Measurements from ENCODE around the gene ALG12. TPM values are rescaled to one million over a fixed set of nuclear protein-coding genes. Genes with fewer than 3 reads are reported as not detected.

The ALG12 gene
- total and polyA plus RNA-seq, 2 of the 13 experiments (the other 11 are each of a cell fraction or from before 2014, with no cell fraction given): 7.8 to 15.8 TPM

GRCh38 chr22:49918911-49919881 is 958 bp upstream of the ALG12 start:
- peak overlapping the region; percentile 82 for H3K9ac ChIP-seq (ENCODE audit: insufficient read depth, low read depth, low read length)
- H2AFZ ChIP-seq (ENCODE audit: low read length): no peak overlapping the region
- no peaks in the 10 kb centered on the region for H3K9me3 ChIP-seq (ENCODE audit: low read length)
- no peaks in the 10 kb centered on the region for H4K20me1 ChIP-seq (ENCODE audit: insufficient read depth, low read length)
- TSS peak; percentile 55 for BruUV-seq (replicated peaks)
- FAIRE-seq (no peak), ATAC-seq (no peak), DNase-seq (ENCODE audit: low spot score) (no peak)
- peak overlapping the region; percentile 68 to 83 (median 79) for H3K4me3 ChIP-seq (replicated peaks in 1 of 3; ENCODE audit: insufficient read depth in 1 of 3, low read depth in 2 of 3, low read length in 3 of 3)
- H3K79me2 ChIP-seq (ENCODE audit: insufficient read depth, low read length): peaks cover 10% of the 10 kb centered on the region
- ChIA-PET CTCF (ENCODE audit: low intra/inter-chr PET ratio, low total read pairs) (no interaction called here), POLR2A (interaction anchor here (1.1 to 2.1 kb wide), 4 partner anchors 30 to 51 kb away, joined by 3 to 6 read pairs (median 4); no protein-coding TSS in a partner anchor)
- in situ Hi-C loops (cut with HindIII; ENCODE audit: extremely low pct_ligation_motif_present, low pct_unique_long_range_greater_than_20kb) (no loop called here), intact Hi-C loops (cut with micrococcal nuclease; ENCODE audit: unreplicated experiment) (loop anchor here (1.0 to 2.0 kb wide), 3 partner anchors 50 to 152 kb away; partner anchors contain the start of gene ZBED4)
- 76% methylated on average over 18 of the region's 47 CpGs for WGBS (ENCODE audit: low lambda C conversion rate)
- H3K36me3 ChIP-seq (replicated peaks in 1 of 2; ENCODE audit: control insufficient read depth in 1 of 2, insufficient read depth in 2 of 2, low read length in 2 of 2): peaks cover 0 to 10% of the 10 kb centered on the region in 2 experiments; a peak in 3 of 5 replicates
- H3K27me3 ChIP-seq (ENCODE audit: control insufficient read depth in 1 of 2, insufficient read depth in 2 of 2, low read length in 2 of 2): no peaks in the 10 kb centered on the region
- H3K4me2 ChIP-seq (ENCODE audit: low read depth, low read length): peak overlapping the region; percentile 93
- H3K27ac ChIP-seq (ENCODE audit: extremely low read length, insufficient read depth, low read length): no peak overlapping the region
- peaks cover 26% of the 10 kb centered on the region for H3K4me1 ChIP-seq (ENCODE audit: insufficient read depth, low read length)
- TF ChIP-seq ZNF614 (CRISPR knock-in tag; IDR thresholded peaks at IDR 0.05; ENCODE audit: borderline replicate concordance) (no peak), ZNF446 (CRISPR knock-in tag; IDR thresholded peaks at IDR 0.05) (no peak), ZNF562 (CRISPR knock-in tag; IDR thresholded peaks at IDR 0.05; ENCODE audit: borderline replicate concordance) (no peak), MXD4 (CRISPR knock-in tag; IDR thresholded peaks at IDR 0.05) (no peak), GABPB1 (CRISPR knock-in tag; IDR thresholded peaks at IDR 0.05) (peak; percentile 45; the same call in 1 of the 2 replicates), ZNF615 (CRISPR knock-in tag; IDR thresholded peaks at IDR 0.05; ENCODE audit: borderline replicate concordance) (no peak), ZNF224 (CRISPR knock-in tag; IDR thresholded peaks at IDR 0.05) (0 out of 2 replicates have a peak, but pooled peaks have one; percentile 17), ZMYM3 (CRISPR knock-in tag; IDR thresholded peaks at IDR 0.05) (no peak), ZNF296 (CRISPR knock-in tag; conservative IDR thresholded peaks at IDR 0.05) (0 out of 2 replicates have a peak, but pooled peaks have one; percentile 36), ZNF567 (CRISPR knock-in tag; IDR thresholded peaks at IDR 0.05; ENCODE audit: borderline replicate concordance) (no peak), JUNB (CRISPR knock-in tag; IDR thresholded peaks at IDR 0.05; ENCODE audit: borderline replicate concordance) (no peak), ZNF883 (CRISPR knock-in tag; IDR thresholded peaks at IDR 0.05; ENCODE audit: not compliant biosample characterization) (no peak), DZIP1 (CRISPR knock-in tag; IDR thresholded peaks at IDR 0.05) (0 out of 2 replicates have a peak, but pooled peaks have one; percentile 43), KLF9 (CRISPR knock-in tag; IDR thresholded peaks at IDR 0.05; ENCODE audit: low read depth) (no peak), CENPT (CRISPR knock-in tag; IDR thresholded peaks at IDR 0.05; ENCODE audit: low read depth) (no peak)
